HCT116 (cell line): ENCODE results near the gene CIZ1. TPM values are rescaled to one million over a fixed set of nuclear protein-coding genes. Genes with fewer than 3 reads are reported as not detected.

Experiments used
- ATAC-seq: fragments of 200-7000 bp; cut with Tn5 transposase; 2 replicates; pipeline ENCODE4 v1.9.1; 2020; ENCODE audit warnings: mild to moderate bottlenecking, moderate library complexity
- BruUV-seq: library from RNA; stranded (reverse); fragments of 400-500 nt; replicated peaks from 2 replicates; lab custom pipeline; 2021; lab: Mats Ljungman, UMichigan
- CTCF ChIA-PET: fragments of 300-600 bp; sonication (Branson Sonifier 250); formaldehyde crosslinking; loops from one replicate; lab custom pipeline; 2021; ENCODE audit warnings: antibody characterized with exemption; lab: Charles Lee
- POLR2A ChIA-PET: fragments of 300-600, 350-600 bp; sonication (Branson Sonifier 250); formaldehyde crosslinking; loops from one replicate; lab custom pipeline; 2021; ENCODE audit warnings: antibody characterized with exemption; lab: Charles Lee
- RAD21 ChIA-PET, 2 experiments: fragments of 300-600 bp; sonication (Branson Sonifier 250); formaldehyde crosslinking; loops; one replicate each; lab custom pipeline; 2023; ENCODE audit warnings: low total read pairs in 2 of 2; ENCODE audit not compliant: uncharacterized antibody in 2 of 2, unreplicated experiment in 2 of 2, low non-redundant PET in 1 of 2; lab: Charles Lee
- DNase-seq: peaks from one replicate; pipeline ENCODE4 v3.0.0-alpha.2; 2010; ENCODE audit warnings: low read depth, low spot score
- H2AFZ ChIP-seq: fragments of 200-600 bp; shearing (Covaris generic), sonication (generic); 2 replicates; pipeline ENCODE4 v1.6.1; 2017; ENCODE audit warnings: low read depth, mixed run types, mixed read lengths, antibody characterized with exemption, low read length; ENCODE audit not compliant: poor library complexity, severe bottlenecking
- H3K27ac ChIP-seq: 2 replicates; pipeline ENCODE4 v1.5.1; 2012; ENCODE audit warnings: low read depth, low read length
- H3K27me3 ChIP-seq: fragments of 200-600 bp; sonication (generic); 2 replicates; pipeline ENCODE4 v1.6.1; 2016; ENCODE audit warnings: mixed run types, low read length, mixed read lengths; ENCODE audit not compliant: insufficient read depth
- H3K36me3 ChIP-seq, 2 experiments: fragments of 200-500 bp in 1 of 2; fragments of 200-600 bp in 1 of 2; sonication (Bioruptor generic) in 1 of 2; sonication (generic) in 1 of 2; 2 replicates each; pipeline versions ENCODE4 v1.5.1 to v1.6.1; 2014 to 2016; ENCODE audit warnings: low read length in 2 of 2, inconsistent platforms in 1 of 2, mixed read lengths in 1 of 2, mixed run types in 1 of 2; ENCODE audit not compliant: insufficient read depth in 2 of 2, control insufficient read depth in 1 of 2
- H3K4me1 ChIP-seq, 2 experiments: fragments of 200-600 bp in 1 of 2; sonication (generic) in 1 of 2; 2 replicates each; pipeline versions ENCODE4 v1.5.1 to v1.6.1; 2012 to 2017; ENCODE audit warnings: low read length in 2 of 2, inconsistent platforms in 1 of 2, mild to moderate bottlenecking in 1 of 2, mixed read lengths in 1 of 2, mixed run types in 1 of 2, moderate library complexity in 1 of 2; ENCODE audit not compliant: insufficient read depth in 2 of 2, control insufficient read depth in 1 of 2
- H3K4me2 ChIP-seq: fragments of 200-600 bp; sonication (generic); 2 replicates; pipeline ENCODE4 v1.6.1; 2017; ENCODE audit warnings: mixed run types, low read length, mixed read lengths
- H3K4me3 ChIP-seq, 2 experiments: fragments of 200-600 bp in 1 of 2; sonication (generic) in 1 of 2; replicated peaks in 1 of 2; 2 replicates each; pipeline ENCODE4 v1.5.1; 2011 to 2016; ENCODE audit warnings: low read length in 2 of 2, control low read depth in 1 of 2, low read depth in 1 of 2, mild to moderate bottlenecking in 1 of 2, mixed read lengths in 1 of 2, mixed run types in 1 of 2
- H3K79me2 ChIP-seq: fragments of 200-600 bp; sonication (generic); 2 replicates; pipeline ENCODE4 v1.6.1; 2017; ENCODE audit warnings: mild to moderate bottlenecking, mixed run types, low read length, moderate library complexity, mixed read lengths; ENCODE audit not compliant: insufficient read depth
- H3K9ac ChIP-seq: fragments of 200-600 bp; sonication (generic); 2 replicates; pipeline ENCODE4 v1.6.1; 2016; ENCODE audit warnings: low read length, mixed read lengths
- H3K9me2 ChIP-seq: fragments of 200-600 bp; sonication (generic), shearing (Covaris generic); 2 replicates; pipeline ENCODE4 v1.6.1; 2017; ENCODE audit warnings: mixed run types, mild to moderate bottlenecking, moderate library complexity; ENCODE audit not compliant: insufficient read depth
- H3K9me3 ChIP-seq, 2 experiments: fragments of 200-500 bp in 1 of 2; fragments of 200-600 bp in 1 of 2; sonication (Bioruptor generic) in 1 of 2; sonication (generic) in 1 of 2; 2 replicates each; pipeline ENCODE4 v1.6.1; 2014 to 2017; ENCODE audit warnings: low read length in 2 of 2, mixed read lengths in 2 of 2, inconsistent platforms in 1 of 2, low read depth in 1 of 2, mild to moderate bottlenecking in 1 of 2, mixed run types in 1 of 2, moderate library complexity in 1 of 2; ENCODE audit not compliant: control insufficient read depth in 1 of 2, insufficient read depth in 1 of 2
- H4K20me1 ChIP-seq: fragments of 200-600 bp; sonication (generic), shearing (Covaris generic); 2 replicates; pipeline ENCODE4 v1.6.1; 2017; ENCODE audit warnings: mixed run types, mild to moderate bottlenecking, moderate library complexity; ENCODE audit not compliant: insufficient read depth
- CBX3 ChIP-seq: IDR thresholded peaks from 2 replicates; pipeline ENCODE4 v1.6.1; 2012; ENCODE audit warnings: low read depth
- EGR1 ChIP-seq: IDR thresholded peaks from 2 replicates; pipeline ENCODE4 v1.6.1; 2012; ENCODE audit warnings: low read depth
- EZH2 ChIP-seq: fragments of 200-600 bp; sonication (generic); IDR thresholded peaks from 2 replicates; pipeline ENCODE4 v1.6.1; 2017; ENCODE audit warnings: antibody characterized with exemption, mixed run types
- EZH2phosphoT487 ChIP-seq: fragments of 200-600 bp; IDR thresholded peaks from 2 replicates; pipeline ENCODE4 v1.6.1; 2018; ENCODE audit warnings: antibody characterized with exemption, borderline replicate concordance
- FOSL1 ChIP-seq: IDR thresholded peaks from 2 replicates; pipeline ENCODE4 v1.6.1; 2012; ENCODE audit warnings: low read depth
- JUND ChIP-seq: IDR thresholded peaks from 2 replicates; pipeline ENCODE4 v1.6.1; 2012
- MAX ChIP-seq: IDR thresholded peaks from 2 replicates; pipeline ENCODE4 v1.6.1; 2012
- RAD21 ChIP-seq: IDR thresholded peaks from 2 replicates; pipeline ENCODE4 v1.6.1; 2012; ENCODE audit warnings: low read depth, mild to moderate bottlenecking
- SIN3A ChIP-seq: IDR thresholded peaks from 2 replicates; pipeline ENCODE4 v1.6.1; 2012; ENCODE audit warnings: low read depth
- SP1 ChIP-seq: IDR thresholded peaks from 2 replicates; pipeline ENCODE4 v1.6.1; 2012; ENCODE audit warnings: low read depth
- TCF7L2 ChIP-seq: IDR thresholded peaks from 2 replicates; pipeline ENCODE4 v1.7.0; 2011; ENCODE audit warnings: borderline replicate concordance, inconsistent platforms; ENCODE audit not compliant: insufficient read depth, insufficient read length; ENCODE audit errors: extremely low read depth
- ZBTB33 ChIP-seq: IDR thresholded peaks from 2 replicates; pipeline ENCODE4 v1.6.1; 2011; ENCODE audit warnings: mild to moderate bottlenecking, low read length, moderate library complexity; ENCODE audit not compliant: insufficient replicate concordance; ENCODE audit errors: extremely low read depth
- ZFX ChIP-seq: fragments of 450-650 bp; IDR thresholded peaks from 2 replicates; pipeline ENCODE4 v1.6.1; 2017
- ZNF274 ChIP-seq: fragments of 200-500 bp; sonication (Bioruptor generic); IDR thresholded peaks from 2 replicates; pipeline ENCODE4 v1.6.1; 2014; ENCODE audit warnings: mild to moderate bottlenecking, low read depth, low read length, inconsistent platforms
- intact Hi-C: fragments of 100-400 bp; cut with micrococcal nuclease; formaldehyde crosslinking; loops from 2 replicates; pipeline ENCODE4 v1.10.0; 2022
- total RNA-seq: library from RNA; stranded (reverse); gene quantifications from one replicate; pipeline ENCODE4 v1.2.1, GENCODE V29; 2021; ENCODE audit not compliant: unreplicated experiment

Gene CIZ1
- total RNA-seq, 1 experiment from 2014 or later = 144 TPM

- Histone ChIP-seq H2AFZ (no peak overlapping the region), H3K27ac (0 out of 2 replicates have a peak overlapping the region, but pooled peaks have one; percentile 13), H3K9ac (peak overlapping the region; percentile 97), H3K4me3 (peak overlapping the region in 1 of 2 experiments; percentile 89; a peak in 2 of 4 replicates), H3K79me2 (peaks cover 20% of the 10 kb centered on the region), H3K9me3 (no peaks in the 10 kb centered on the region), H3K4me1 (peaks cover 16 to 33% of the 10 kb centered on the region in 2 experiments), H3K36me3 (peaks cover 4 to 8% of the 10 kb centered on the region in 2 experiments; a peak in 3 of 4 replicates), H3K4me2 (peak overlapping the region; percentile 90), H4K20me1 (no peaks in the 10 kb centered on the region), H3K9me2 (no peaks in the 10 kb centered on the region), H3K27me3 (no peaks in the 10 kb centered on the region)
- no TSS peak for BruUV-seq
- RAD21 ChIA-PET = no interaction called here
- ATAC-seq = no peak
- TF ChIP-seq EZH2phosphoT487 = no peak
- no peak for TF ChIP-seq EZH2
- no peak for TF ChIP-seq JUND
- no peak for TF ChIP-seq EGR1
- no peak for TF ChIP-seq TCF7L2
- no peak for TF ChIP-seq SIN3A
- TF ChIP-seq CBX3 = no peak
- no peak for TF ChIP-seq ZNF274
- TF ChIP-seq FOSL1 = no peak
- intact Hi-C loops = loop anchor here (10.0 kb wide), 1 partner anchor 155 kb away; the partner anchor contains the start of gene SLC27A4
- POLR2A ChIA-PET = interaction anchor here (0.6 to 1.7 kb wide), 3 partner anchors 9 to 146 kb away, joined by 3 to 6 read pairs (median 6); partner anchors contain the start of gene BBLN
- no peak for DNase-seq
- CTCF ChIA-PET = interaction anchor here (0.5 to 1.0 kb wide), 3 partner anchors 12 to 82 kb away, joined by 3 read pairs; no protein-coding TSS in a partner anchor
Observed at GRCh38 chr9:128190013-128190412, 1.4 kb downstream of the CIZ1 start.

- H3K4me3 ChIP-seq = no peak overlapping the region
- ChIA-PET POLR2A (no interaction called here), CTCF (interaction anchor here (0.7 kb wide), 1 partner anchor 627 kb away, joined by 7 read pairs; no protein-coding TSS in a partner anchor), RAD21 (no interaction called here)
- no peak for TF ChIP-seq FOSL1
- no peak for TF ChIP-seq ZBTB33
- TF ChIP-seq RAD21 = no peak
- TF ChIP-seq MAX = no peak
- no peak for TF ChIP-seq ZFX
- TF ChIP-seq SP1 = no peak
- BruUV-seq = no TSS peak
- H3K9me3 ChIP-seq = no peaks in the 10 kb centered on the region
- ATAC-seq = no peak
- no peak overlapping the region for H3K9ac ChIP-seq
- H3K27me3 ChIP-seq = no peaks in the 10 kb centered on the region
- no peak overlapping the region for H3K4me2 ChIP-seq
- H4K20me1 ChIP-seq = no peaks in the 10 kb centered on the region
- H2AFZ ChIP-seq = no peak overlapping the region
- H3K9me2 ChIP-seq = no peaks in the 10 kb centered on the region
- DNase-seq = no peak
- H3K27ac ChIP-seq = no peak overlapping the region
- peaks cover 10 to 26% of the 10 kb centered on the region in 2 experiments; a peak in 3 of 4 replicates for H3K4me1 ChIP-seq
- intact Hi-C loops = no loop called here
- peaks cover 7 to 8% of the 10 kb centered on the region in 2 experiments; a peak in 3 of 4 replicates for H3K36me3 ChIP-seq
- peaks cover 20% of the 10 kb centered on the region for H3K79me2 ChIP-seq
Observed at GRCh38 chr9:128188209-128188608, 3.2 kb downstream of the CIZ1 start.
